Progenitor cell of endocrine pancreas (in vitro differentiated cells): Measurements from ENCODE around the gene BTBD17. TPM values are rescaled to one million over a fixed set of nuclear protein-coding genes. Genes with fewer than 3 reads are reported as not detected.

ENCODE experiments used
- DNase-seq: peaks from one replicate; pipeline ENCODE4 v3.0.0; 2021; ENCODE audit warnings: low spot score; ENCODE audit not compliant: unreplicated experiment
- H3K27ac Mint-ChIP-seq: 2 replicates; pipeline ENCODE4 v1.8.0; 2021; ENCODE audit warnings: mild to moderate bottlenecking, moderate library complexity, mixed read lengths
- H3K27me3 Mint-ChIP-seq: 2 replicates; pipeline ENCODE4 v1.8.0; 2021; ENCODE audit warnings: mixed read lengths
- H3K36me3 Mint-ChIP-seq: 2 replicates; pipeline ENCODE4 v1.8.0; 2022; ENCODE audit warnings: mixed read lengths; ENCODE audit not compliant: insufficient read depth
- H3K4me1 Mint-ChIP-seq: 2 replicates; pipeline ENCODE4 v1.8.0; 2021; ENCODE audit warnings: low read depth, mixed read lengths
- H3K4me3 Mint-ChIP-seq: 2 replicates; pipeline ENCODE4 v1.8.0; 2021; ENCODE audit warnings: low read depth, mild to moderate bottlenecking, moderate library complexity, mixed read lengths
- H3K9me3 Mint-ChIP-seq: 2 replicates; pipeline ENCODE4 v1.8.0; 2021; ENCODE audit warnings: low read depth, mixed read lengths
- CTCF ChIP-seq: fragments of 200-600 bp; sonication (generic); IDR thresholded peaks from one replicate; pipeline ENCODE4 v1.5.0; 2021; ENCODE audit warnings: antibody characterized with exemption, mild to moderate bottlenecking; ENCODE audit not compliant: unreplicated experiment
- total RNA-seq: library from RNA; stranded (reverse); gene quantifications from 2 replicates; pipeline ENCODE4 v1.2.1, GENCODE V29; 2021

Gene BTBD17
- total RNA-seq, 1 donor from 2014 or later, result 3.4 TPM

DNA sequence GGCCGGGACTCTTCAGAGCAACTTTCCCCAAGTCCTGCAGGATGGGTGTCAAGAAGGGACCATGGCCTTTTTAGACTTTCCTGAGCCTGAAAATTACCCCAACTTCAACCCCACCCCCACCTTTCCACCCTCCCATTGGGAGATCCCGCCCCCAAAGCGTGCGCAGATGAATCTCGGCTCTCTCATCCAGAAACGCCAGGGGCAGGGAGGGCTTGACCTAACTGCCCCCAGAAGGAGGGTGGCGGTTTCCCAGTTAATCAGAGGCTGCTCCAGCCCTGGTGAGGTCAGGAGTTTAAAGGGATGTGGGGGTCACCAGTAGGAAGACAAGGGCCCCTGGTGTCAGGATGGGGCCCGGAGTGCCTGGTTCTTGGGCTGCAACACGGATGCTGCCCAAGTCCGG is 35.2 kb downstream of the BTBD17 start:
- Mint-ChIP-seq H3K36me3 (no peaks in the 10 kb centered on the region), H3K27me3 (peaks cover 60% of the 10 kb centered on the region), H3K4me3 (peak overlapping the region; percentile 41), H3K4me1 (peaks cover 8% of the 10 kb centered on the region), H3K9me3 (no peaks in the 10 kb centered on the region), H3K27ac (no peak overlapping the region)
- no peak for DNase-seq
- TF ChIP-seq CTCF, result no peak

DNA sequence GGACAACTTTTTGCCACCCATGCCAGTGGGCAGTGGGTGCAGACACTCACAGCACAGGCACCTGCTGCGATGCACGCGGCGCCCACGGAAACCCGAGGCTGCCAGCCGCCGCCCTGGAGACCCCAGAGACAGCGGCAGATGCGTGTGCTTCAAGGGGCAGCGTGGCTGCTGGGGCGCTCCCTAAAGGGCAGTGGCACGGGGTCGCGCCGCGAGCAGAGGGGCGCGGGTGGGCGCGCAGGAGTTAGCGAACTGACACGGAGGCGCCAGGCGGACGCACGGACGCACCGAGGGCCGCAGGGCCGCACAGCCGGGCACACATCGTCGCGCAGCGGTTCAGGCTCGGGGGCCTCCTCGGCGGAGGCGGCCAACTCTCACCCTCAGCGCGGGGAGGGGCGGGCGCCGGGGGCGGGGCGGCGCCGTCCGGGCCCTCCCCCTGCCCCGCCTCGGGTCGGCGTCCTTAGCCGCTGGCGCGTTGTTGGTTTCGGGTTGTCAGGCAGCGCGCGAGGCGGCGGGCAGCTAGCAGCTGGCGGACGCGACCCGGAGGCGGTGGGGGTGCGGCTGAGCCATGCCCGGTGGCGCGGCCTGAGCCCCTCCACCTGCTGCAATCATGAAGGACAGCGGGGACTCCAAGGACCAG is 35.8 kb downstream of the BTBD17 start, which contains the start of gene KIF19:
KIF19 (plus strand) TSS at position 484 of the 637 bp plus-strand sequence; CDS start at position 608, 124 bp downstream.
- Mint-ChIP-seq H3K27me3 (peaks cover 65% of the 10 kb centered on the region), H3K36me3 (no peaks in the 10 kb centered on the region), H3K9me3 (no peaks in the 10 kb centered on the region), H3K27ac (no peak within 1 kb of the TSS), H3K4me3 (peak within 1 kb of the TSS; percentile 41), H3K4me1 (peaks cover 8% of the 10 kb centered on the region)
- peak; percentile 26 for DNase-seq
- TF ChIP-seq CTCF, result no peak

DNA sequence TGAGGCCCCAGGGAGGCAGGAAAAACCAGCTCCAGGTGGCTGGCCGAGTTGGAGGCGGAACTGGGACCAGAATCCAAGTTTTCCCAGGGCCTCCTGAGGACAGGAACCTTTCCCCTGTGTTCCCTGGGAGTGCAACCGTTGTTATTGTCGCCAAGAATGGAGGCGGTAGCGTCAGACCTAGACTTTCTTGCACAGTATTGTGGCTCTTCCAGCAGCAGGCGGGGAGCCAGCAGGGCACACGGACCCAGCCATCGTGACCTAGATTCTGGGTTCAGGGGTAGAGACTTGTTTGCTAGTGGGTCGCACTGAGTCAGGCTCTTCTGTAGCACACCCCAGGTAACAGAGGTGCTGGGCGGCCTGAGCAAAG is 36.3 kb downstream of the BTBD17 start:
- Mint-ChIP-seq H3K27ac (no peak overlapping the region), H3K4me3 (peak overlapping the region; percentile 31), H3K9me3 (no peaks in the 10 kb centered on the region), H3K36me3 (no peaks in the 10 kb centered on the region), H3K27me3 (peaks cover 70% of the 10 kb centered on the region), H3K4me1 (peaks cover 5% of the 10 kb centered on the region)
- TF ChIP-seq CTCF, result no peak
- no peak for DNase-seq

DNA sequence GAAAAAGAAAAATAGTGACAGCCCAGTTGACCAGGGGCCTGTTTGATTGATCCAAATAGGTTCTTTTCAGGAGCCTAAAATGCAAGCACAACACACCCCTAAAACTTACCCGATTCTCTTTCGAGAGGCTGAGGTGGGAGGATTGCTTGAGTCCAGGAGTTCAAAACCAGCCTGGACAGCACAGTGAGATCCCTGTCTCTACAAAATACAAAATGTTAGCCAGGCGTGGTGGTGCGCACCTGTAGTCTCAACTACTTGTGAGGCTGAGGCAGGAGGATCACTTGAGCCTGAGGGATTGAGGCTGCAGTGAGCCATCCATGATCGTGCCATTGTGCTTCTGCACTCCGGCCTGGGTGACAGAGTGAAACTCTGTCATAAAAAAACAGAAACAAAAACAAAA is 37.1 kb downstream of the BTBD17 start:
- H3K4me3 Mint-ChIP-seq, result no peak overlapping the region
- H3K27me3 Mint-ChIP-seq, result peaks cover 69% of the 10 kb centered on the region
- peaks cover 4% of the 10 kb centered on the region for H3K4me1 Mint-ChIP-seq
- no peak for DNase-seq
- no peak for TF ChIP-seq CTCF
- no peaks in the 10 kb centered on the region for H3K36me3 Mint-ChIP-seq
- no peak overlapping the region for H3K27ac Mint-ChIP-seq
- no peaks in the 10 kb centered on the region for H3K9me3 Mint-ChIP-seq

DNA sequence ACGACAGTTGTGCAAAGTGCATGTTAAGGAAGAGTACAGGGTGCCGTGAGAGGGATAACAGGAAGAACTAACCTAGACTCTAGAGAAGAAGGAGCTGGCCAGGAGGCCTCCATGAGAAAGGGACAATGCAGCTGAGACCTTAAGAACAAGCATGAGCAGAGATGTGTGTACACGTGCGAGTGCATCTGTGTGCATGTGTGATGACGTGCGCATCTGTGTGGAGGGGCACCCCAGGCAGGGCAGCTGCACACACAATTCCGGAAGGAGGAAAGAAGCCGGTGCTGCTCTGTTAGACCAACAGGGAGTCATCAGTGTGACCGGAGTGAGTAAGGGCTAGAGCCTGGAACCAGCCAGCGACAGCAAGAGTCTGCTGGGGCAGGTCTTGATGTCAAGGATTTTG is 43.3 kb downstream of the BTBD17 start:
- Mint-ChIP-seq H3K4me1 (no peaks in the 10 kb centered on the region), H3K27ac (no peak overlapping the region), H3K4me3 (no peak overlapping the region), H3K27me3 (peaks cover 28% of the 10 kb centered on the region), H3K36me3 (no peaks in the 10 kb centered on the region), H3K9me3 (no peaks in the 10 kb centered on the region)
- no peak for DNase-seq
- no peak for TF ChIP-seq CTCF
